ENCODE measurements around the gene ZNF804B. TPM values are rescaled to one million over a fixed set of nuclear protein-coding genes. Genes with fewer than 3 reads are reported as not detected.

Gene ZNF804B
- total and polyA plus RNA-seq, 9 of the 15 experiments (the other 6 are each of a cell fraction or from before 2014, with no cell fraction given) = 0.04 to 0.22 (median 0.09) TPM; not detected in 6

DNA sequence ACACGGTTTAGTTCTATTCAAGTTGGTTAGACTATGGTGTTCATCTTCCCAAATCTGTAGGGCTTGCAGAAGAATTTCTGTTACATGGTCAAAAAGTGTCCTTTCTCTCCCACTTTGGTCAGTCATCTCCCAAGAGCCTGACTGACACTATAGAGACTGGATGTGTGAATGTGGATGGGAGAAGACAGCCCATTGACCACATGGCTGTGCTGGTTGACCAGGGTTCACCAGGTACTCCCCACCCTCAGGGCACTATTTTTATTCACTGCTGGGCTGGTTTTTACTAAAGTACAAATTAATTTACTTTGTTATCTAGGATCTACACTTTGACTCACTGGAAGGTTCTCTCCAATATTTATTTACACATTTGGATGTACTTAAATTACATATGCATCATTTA, 2.3 kb downstream of the ZNF804B start:
- no peak overlapping the region for H3K4me3 ChIP-seq
- no peak overlapping the region for H3K27ac ChIP-seq (ENCODE audit: extremely low read depth, low read depth, low read length)
- no TSS peak for BruUV-seq (replicated peaks)
- peak in 1 of 4 experiments; percentile 16 for DNase-seq (ENCODE audit: extremely low read depth in 1 of 4, low spot score in 3 of 4)
- ATAC-seq = no peak
- WGBS (ENCODE audit: insufficient coverage, low coverage, missing lambda C conversion rate) = 0% methylated on average over 1 of the region's 1 CpG
- no peak overlapping the region for H3K9ac ChIP-seq (ENCODE audit: insufficient read depth in 1 of 2, low read depth in 2 of 2, low read length in 2 of 2)
- no peaks in the 10 kb centered on the region for H3K36me3 ChIP-seq (ENCODE audit: control insufficient read depth, insufficient read depth, low read length)
- no peaks in the 10 kb centered on the region for H3K9me1 ChIP-seq (ENCODE audit: control insufficient read depth, insufficient read depth, low read length)
- H4K20me1 ChIP-seq (replicated peaks; ENCODE audit: control insufficient read depth, insufficient read depth, low read length) = no peaks in the 10 kb centered on the region
- H2AFZ ChIP-seq (ENCODE audit: low read depth, low read length) = no peak overlapping the region
- H3K9me3 ChIP-seq (replicated peaks; ENCODE audit: control insufficient read depth, insufficient read depth, low read depth, low read length) = no peaks in the 10 kb centered on the region
- POLR2A ChIA-PET = no interaction called here
- in situ Hi-C loops (cut with MboI) = no loop called here
- H3K4me2 ChIP-seq (ENCODE audit: insufficient read depth, low read length) = no peak overlapping the region
- CTCF ChIA-PET (ENCODE audit: low intra/inter-chr PET ratio) = no interaction called here
- no peaks in the 10 kb centered on the region for H3K27me3 ChIP-seq (ENCODE audit: control insufficient read depth in 2 of 2, insufficient read depth in 2 of 2, low read length in 2 of 2)
- intact Hi-C loops (cut with micrococcal nuclease) = no loop called here
- H3K4me1 ChIP-seq (replicated peaks in 1 of 2; ENCODE audit: control insufficient read depth in 2 of 2, insufficient read depth in 2 of 2, low read length in 2 of 2) = peaks cover 3 to 12% of the 10 kb centered on the region in 2 experiments; a peak in 4 of 5 replicates
- no peaks in the 10 kb centered on the region for H3K79me2 ChIP-seq (ENCODE audit: control insufficient read depth, insufficient read depth, low read length)
- FAIRE-seq = no peak
- TF ChIP-seq, protein P1, sequence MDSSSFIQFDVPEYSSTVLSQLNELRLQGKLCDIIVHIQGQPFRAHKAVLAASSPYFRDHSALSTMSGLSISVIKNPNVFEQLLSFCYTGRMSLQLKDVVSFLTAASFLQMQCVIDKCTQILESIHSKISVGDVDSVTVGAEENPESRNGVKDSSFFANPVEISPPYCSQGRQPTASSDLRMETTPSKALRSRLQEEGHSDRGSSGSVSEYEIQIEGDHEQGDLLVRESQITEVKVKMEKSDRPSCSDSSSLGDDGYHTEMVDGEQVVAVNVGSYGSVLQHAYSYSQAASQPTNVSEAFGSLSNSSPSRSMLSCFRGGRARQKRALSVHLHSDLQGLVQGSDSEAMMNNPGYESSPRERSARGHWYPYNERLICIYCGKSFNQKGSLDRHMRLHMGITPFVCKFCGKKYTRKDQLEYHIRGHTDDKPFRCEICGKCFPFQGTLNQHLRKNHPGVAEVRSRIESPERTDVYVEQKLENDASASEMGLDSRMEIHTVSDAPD (CRISPR knock-in tag; IDR thresholded peaks at IDR 0.05) = no peak
- TF ChIP-seq, protein P2, sequence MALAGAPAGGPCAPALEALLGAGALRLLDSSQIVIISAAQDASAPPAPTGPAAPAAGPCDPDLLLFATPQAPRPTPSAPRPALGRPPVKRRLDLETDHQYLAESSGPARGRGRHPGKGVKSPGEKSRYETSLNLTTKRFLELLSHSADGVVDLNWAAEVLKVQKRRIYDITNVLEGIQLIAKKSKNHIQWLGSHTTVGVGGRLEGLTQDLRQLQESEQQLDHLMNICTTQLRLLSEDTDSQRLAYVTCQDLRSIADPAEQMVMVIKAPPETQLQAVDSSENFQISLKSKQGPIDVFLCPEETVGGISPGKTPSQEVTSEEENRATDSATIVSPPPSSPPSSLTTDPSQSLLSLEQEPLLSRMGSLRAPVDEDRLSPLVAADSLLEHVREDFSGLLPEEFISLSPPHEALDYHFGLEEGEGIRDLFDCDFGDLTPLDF (CRISPR knock-in tag; IDR thresholded peaks at IDR 0.05) = no peak
- no peak for TF ChIP-seq ZNF76 (CRISPR knock-in tag; IDR thresholded peaks at IDR 0.05; ENCODE audit: borderline replicate concordance)
- TF ChIP-seq CBX8 (IDR thresholded peaks at IDR 0.05; ENCODE audit: borderline replicate concordance, extremely low read depth, low read depth, low read length, poor library complexity, severe bottlenecking) = no peak
- TF ChIP-seq, protein P3, sequence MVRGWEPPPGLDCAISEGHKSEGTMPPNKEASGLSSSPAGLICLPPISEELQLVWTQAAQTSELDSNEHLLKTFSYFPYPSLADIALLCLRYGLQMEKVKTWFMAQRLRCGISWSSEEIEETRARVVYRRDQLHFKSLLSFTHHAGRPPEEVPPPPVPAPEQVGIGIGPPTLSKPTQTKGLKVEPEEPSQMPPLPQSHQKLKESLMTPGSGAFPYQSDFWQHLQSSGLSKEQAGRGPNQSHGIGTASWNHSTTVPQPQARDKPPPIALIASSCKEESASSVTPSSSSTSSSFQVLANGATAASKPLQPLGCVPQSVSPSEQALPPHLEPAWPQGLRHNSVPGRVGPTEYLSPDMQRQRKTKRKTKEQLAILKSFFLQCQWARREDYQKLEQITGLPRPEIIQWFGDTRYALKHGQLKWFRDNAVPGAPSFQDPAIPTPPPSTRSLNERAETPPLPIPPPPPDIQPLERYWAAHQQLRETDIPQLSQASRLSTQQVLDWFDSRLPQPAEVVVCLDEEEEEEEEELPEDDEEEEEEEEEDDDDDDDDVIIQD (CRISPR knock-in tag; IDR thresholded peaks at IDR 0.05) = no peak
- TF ChIP-seq NR2C1 (IDR thresholded peaks at IDR 0.05) = no peak
- TF ChIP-seq NR2C1 (tag; IDR thresholded peaks at IDR 0.05) = no peak
- TF ChIP-seq, protein P4, sequence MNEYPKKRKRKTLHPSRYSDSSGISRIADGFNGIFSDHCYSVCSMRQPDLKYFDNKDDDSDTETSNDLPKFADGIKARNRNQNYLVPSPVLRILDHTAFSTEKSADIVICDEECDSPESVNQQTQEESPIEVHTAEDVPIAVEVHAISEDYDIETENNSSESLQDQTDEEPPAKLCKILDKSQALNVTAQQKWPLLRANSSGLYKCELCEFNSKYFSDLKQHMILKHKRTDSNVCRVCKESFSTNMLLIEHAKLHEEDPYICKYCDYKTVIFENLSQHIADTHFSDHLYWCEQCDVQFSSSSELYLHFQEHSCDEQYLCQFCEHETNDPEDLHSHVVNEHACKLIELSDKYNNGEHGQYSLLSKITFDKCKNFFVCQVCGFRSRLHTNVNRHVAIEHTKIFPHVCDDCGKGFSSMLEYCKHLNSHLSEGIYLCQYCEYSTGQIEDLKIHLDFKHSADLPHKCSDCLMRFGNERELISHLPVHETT (CRISPR knock-in tag; conservative IDR thresholded peaks at IDR 0.05 in 1 of 2, IDR thresholded peaks at IDR 0.05 in 1 of 2) = no peak
- TF ChIP-seq ZNF583 (CRISPR knock-in tag; IDR thresholded peaks at IDR 0.05) = no peak

Measured in K562 (cell line).